Measurements from ENCODE around the gene ASB6.

Gene ASB6

GRCh38 chr9:129619787-129620668, 21.9 kb downstream of the ASB6 start:
- DNase-seq (ENCODE audit: low spot score in 2 of 2) (no peak), ATAC-seq (ENCODE audit: low read depth) (no peak)
- Mint-ChIP-seq H3K27ac (no peak overlapping the region), H3K9me3 (no peaks in the 10 kb centered on the region), H3K36me3 (no peaks in the 10 kb centered on the region), H3K4me3 (peak overlapping the region; percentile 33), H3K27me3 (peaks cover 13% of the 10 kb centered on the region), H3K4me1 (peaks cover 7% of the 10 kb centered on the region)

- Mint-ChIP-seq H3K4me1 (no peaks in the 10 kb centered on the region), H3K9me3 (no peaks in the 10 kb centered on the region), H3K27me3 (peaks cover 13% of the 10 kb centered on the region), H3K36me3 (no peaks in the 10 kb centered on the region), H3K27ac (no peak overlapping the region), H3K4me3 (no peak overlapping the region)
- DNase-seq (ENCODE audit: low spot score in 2 of 2) (no peak), ATAC-seq (ENCODE audit: low read depth) (peak; percentile 41)
Measured at GRCh38 chr9:129617167-129617566, 24.8 kb downstream of the ASB6 start.

- Mint-ChIP-seq H3K9me3 (no peaks in the 10 kb centered on the region), H3K4me3 (no peak overlapping the region), H3K4me1 (peaks cover 5% of the 10 kb centered on the region), H3K27me3 (peaks cover 10% of the 10 kb centered on the region), H3K27ac (no peak overlapping the region), H3K36me3 (no peaks in the 10 kb centered on the region)
- ATAC-seq (ENCODE audit: low read depth): no peak
- no peak for DNase-seq (ENCODE audit: low spot score in 2 of 2)
Measured at GRCh38 chr9:129615407-129616285, 26.3 kb downstream of the ASB6 start.

- no peak overlapping the region for H3K4me3 Mint-ChIP-seq
- peaks cover 10% of the 10 kb centered on the region for H3K27me3 Mint-ChIP-seq
- H3K9me3 Mint-ChIP-seq: no peaks in the 10 kb centered on the region
- no peak overlapping the region for H3K27ac Mint-ChIP-seq
- ATAC-seq (ENCODE audit: low read depth) (no peak), DNase-seq (ENCODE audit: low spot score in 2 of 2) (no peak)
- no peaks in the 10 kb centered on the region for H3K36me3 Mint-ChIP-seq
- peaks cover 6% of the 10 kb centered on the region for H3K4me1 Mint-ChIP-seq
Measured at GRCh38 chr9:129614932-129615331, 27.0 kb downstream of the ASB6 start.

- H3K27me3 Mint-ChIP-seq: peaks cover 3% of the 10 kb centered on the region
- H3K4me3 Mint-ChIP-seq: no peak overlapping the region
- H3K36me3 Mint-ChIP-seq: no peaks in the 10 kb centered on the region
- ATAC-seq (ENCODE audit: low read depth) (no peak), DNase-seq (ENCODE audit: low spot score in 2 of 2) (no peak)
- peaks cover 11% of the 10 kb centered on the region for H3K4me1 Mint-ChIP-seq
- H3K9me3 Mint-ChIP-seq: no peaks in the 10 kb centered on the region
- H3K27ac Mint-ChIP-seq: no peak overlapping the region
Measured at GRCh38 chr9:129613520-129614175, 28.3 kb downstream of the ASB6 start.

- Mint-ChIP-seq H3K27ac (no peak overlapping the region), H3K27me3 (no peaks in the 10 kb centered on the region), H3K36me3 (no peaks in the 10 kb centered on the region)
Measured at GRCh38 chr9:129612815-129613519, 29.0 kb downstream of the ASB6 start.

GRCh38 chr9:129612123-129612522, 29.8 kb downstream of the ASB6 start:
- H3K27me3 Mint-ChIP-seq: no peaks in the 10 kb centered on the region
- ATAC-seq (ENCODE audit: low read depth) (no peak), DNase-seq (ENCODE audit: low spot score in 2 of 2) (no peak)
- no peak overlapping the region for H3K4me3 Mint-ChIP-seq
- H3K36me3 Mint-ChIP-seq: no peaks in the 10 kb centered on the region
- H3K4me1 Mint-ChIP-seq: peaks cover 18% of the 10 kb centered on the region
- H3K27ac Mint-ChIP-seq: no peak overlapping the region
- no peaks in the 10 kb centered on the region for H3K9me3 Mint-ChIP-seq

More at GRCh38 chr9:129612815-129613519, 29.0 kb downstream of the ASB6 start:
- Mint-ChIP-seq H3K9me3 (no peaks in the 10 kb centered on the region), H3K4me1 (peaks cover 12% of the 10 kb centered on the region), H3K4me3 (no peak overlapping the region)
- no peak for DNase-seq (ENCODE audit: low spot score in 2 of 2)
- ATAC-seq (ENCODE audit: low read depth): no peak

GRCh38 chr9:129611307-129611800, 30.6 kb downstream of the ASB6 start:
- no peak for ATAC-seq (ENCODE audit: low read depth)
- peak overlapping the region; percentile 83 for H3K4me3 Mint-ChIP-seq
- no peaks in the 10 kb centered on the region for H3K36me3 Mint-ChIP-seq
- DNase-seq (ENCODE audit: low spot score in 2 of 2): no peak
- H3K9me3 Mint-ChIP-seq: no peaks in the 10 kb centered on the region
- no peak overlapping the region for H3K27ac Mint-ChIP-seq
- H3K27me3 Mint-ChIP-seq: no peaks in the 10 kb centered on the region
- peaks cover 19% of the 10 kb centered on the region for H3K4me1 Mint-ChIP-seq

GRCh38 chr9:129610473-129611306, 31.3 kb downstream of the ASB6 start:
- H3K4me3 Mint-ChIP-seq: peak overlapping the region; percentile 83
- no peaks in the 10 kb centered on the region for H3K27me3 Mint-ChIP-seq
- ATAC-seq (ENCODE audit: low read depth) (peak; percentile 73), DNase-seq (ENCODE audit: low spot score in 2 of 2) (peak; percentile 62 to 77)
- H3K36me3 Mint-ChIP-seq: no peaks in the 10 kb centered on the region
- H3K27ac Mint-ChIP-seq: no peak overlapping the region
- H3K4me1 Mint-ChIP-seq: peaks cover 19% of the 10 kb centered on the region
- no peaks in the 10 kb centered on the region for H3K9me3 Mint-ChIP-seq

- no peaks in the 10 kb centered on the region for H3K27me3 Mint-ChIP-seq
- peak overlapping the region; percentile 83 for H3K4me3 Mint-ChIP-seq
- no peak for ATAC-seq (ENCODE audit: low read depth)
- no peaks in the 10 kb centered on the region for H3K36me3 Mint-ChIP-seq
- peaks cover 19% of the 10 kb centered on the region for H3K4me1 Mint-ChIP-seq
- H3K27ac Mint-ChIP-seq: peak overlapping the region; percentile 31
- H3K9me3 Mint-ChIP-seq: no peaks in the 10 kb centered on the region
- no peak for DNase-seq (ENCODE audit: low spot score in 2 of 2)
Measured at GRCh38 chr9:129610213-129610472, 31.8 kb downstream of the ASB6 start.

GRCh38 chr9:129609486-129610212, 32.3 kb downstream of the ASB6 start:
- H3K36me3 Mint-ChIP-seq: no peaks in the 10 kb centered on the region
- peak overlapping the region; percentile 96 for H3K4me3 Mint-ChIP-seq
- H3K4me1 Mint-ChIP-seq: peaks cover 21% of the 10 kb centered on the region
- peak; percentile 47 for ATAC-seq (ENCODE audit: low read depth)
- peak overlapping the region; percentile 31 for H3K27ac Mint-ChIP-seq
- DNase-seq (ENCODE audit: low spot score in 2 of 2): peak in 1 of 2 donors; percentile 45
- no peaks in the 10 kb centered on the region for H3K27me3 Mint-ChIP-seq
- no peaks in the 10 kb centered on the region for H3K9me3 Mint-ChIP-seq
